CD4-positive, alpha-beta T cell (primary cell): ENCODE results near the gene NOP16. TPM values are rescaled to one million over a fixed set of nuclear protein-coding genes. Genes with fewer than 3 reads are reported as not detected.
A peak's percentile ranks its signal among the peaks of the same experiment; 100 is the strongest.

ENCODE experiments used
- ATAC-seq: fragments of 200-7000 bp; cut with Tn5 transposase; one replicate; pipeline ENCODE4 v1.10.0; 2022; ENCODE audit warnings: mild to moderate bottlenecking; ENCODE audit not compliant: poor library complexity
- CTCF ChIA-PET: fragments of 350-600 bp; sonication (Branson Sonifier 250); formaldehyde crosslinking; loops from one replicate; lab custom pipeline; 2021; ENCODE audit warnings: antibody characterized with exemption, inconsistent platforms; lab: Charles Lee
- POLR2A ChIA-PET: fragments of 350-600 bp; sonication (Branson Sonifier 250); formaldehyde crosslinking; loops from one replicate; lab custom pipeline; 2021; ENCODE audit warnings: antibody characterized with exemption, inconsistent platforms; lab: Charles Lee
- DNase-seq, 14 experiments: peaks; one replicate each; pipeline ENCODE4 v3.0.0-alpha.2; 2013 to 2020; ENCODE audit warnings: mixed read lengths in 2 of 14
- H3K27ac ChIP-seq, 2 donors: one replicate each; pipeline versions ENCODE4 v1.5.1 to v1.7.0; 2013; ENCODE audit warnings: low read length in 2 of 2, low read depth in 1 of 2, mild to moderate bottlenecking in 1 of 2
- H3K27me3 ChIP-seq, 2 experiments: 1 replicate in 1 of 2; 2 replicates in 1 of 2; pipeline versions ENCODE4 v1.6.1 to v1.7.0; 2013; ENCODE audit warnings: low read length in 2 of 2, control low read depth in 1 of 2, mild to moderate bottlenecking in 1 of 2, moderate library complexity in 1 of 2; ENCODE audit not compliant: insufficient read depth in 2 of 2, control insufficient read depth in 1 of 2
- H3K36me3 ChIP-seq: one replicate; pipeline ENCODE4 v1.6.1; 2013; ENCODE audit warnings: low read length, control low read depth; ENCODE audit not compliant: insufficient read depth
- H3K4me1 ChIP-seq: one replicate; pipeline ENCODE4 v1.6.1; 2013; ENCODE audit warnings: low read length, control low read depth; ENCODE audit not compliant: insufficient read depth
- H3K4me3 ChIP-seq: one replicate; pipeline ENCODE4 v1.5.1; 2013; ENCODE audit warnings: mild to moderate bottlenecking, low read length, moderate library complexity
- H3K9me3 ChIP-seq, 2 experiments: 1 replicate in 1 of 2; 2 replicates in 1 of 2; pipeline versions ENCODE4 v1.6.1 to v1.7.0; 2013; ENCODE audit warnings: low read length in 2 of 2, mild to moderate bottlenecking in 2 of 2, control low read depth in 1 of 2, moderate library complexity in 1 of 2; ENCODE audit not compliant: control insufficient read depth in 1 of 2, insufficient read depth in 1 of 2
- H3K27ac Mint-ChIP-seq: one replicate; pipeline ENCODE4 v1.8.0; 2020; ENCODE audit warnings: mixed read lengths
- H3K27me3 Mint-ChIP-seq: one replicate; pipeline ENCODE4 v1.8.0; 2021; ENCODE audit warnings: mixed read lengths
- H3K36me3 Mint-ChIP-seq: one replicate; pipeline ENCODE4 v1.8.0; 2021; ENCODE audit warnings: low read depth, mixed read lengths
- H3K4me1 Mint-ChIP-seq: one replicate; pipeline ENCODE4 v1.8.0; 2021; ENCODE audit warnings: low read depth, mixed read lengths
- H3K4me3 Mint-ChIP-seq: one replicate; pipeline ENCODE4 v1.8.0; 2020; ENCODE audit warnings: mild to moderate bottlenecking, mixed read lengths
- H3K9me3 Mint-ChIP-seq: one replicate; pipeline ENCODE4 v1.8.0; 2020; ENCODE audit warnings: mixed read lengths
- CTCF ChIP-seq: fragments of 200-600 bp; IDR thresholded peaks from one replicate; pipeline ENCODE4 v1.8.0; 2022; ENCODE audit warnings: antibody characterized with exemption, mild to moderate bottlenecking
- intact Hi-C, 2 experiments: fragments of 100-400 bp; cut with DNase I in 1 of 2; cut with micrococcal nuclease in 1 of 2; formaldehyde crosslinking; loops; one replicate each; pipeline versions ENCODE4 v1.15.1 to v1.9.0; 2023 to 2025; cut with DNase I, micrococcal nuclease
- polyA plus RNA-seq, 2 donors: library from polyadenylated mRNA; unstranded; fragments of 120-200 nt; gene quantifications; one replicate each; pipeline ENCODE4 v1.2.1, GENCODE V29; 2013
- total RNA-seq, 174 experiments: library from RNA in 2 of 174; stranded (reverse) in 2 of 174; gene quantifications; one replicate each; pipeline ENCODE4 v1.2.3 and lab custom pipeline; 2021 to 2026

NOP16 gene
- 10 to 100 TPM; 12.0 to 14.5 TPM for total RNA-seq
- 17.8 TPM for polyA plus RNA-seq (2013, experiment 1 of 2)
- 21.1 TPM for polyA plus RNA-seq (2013, experiment 2 of 2)
- total RNA-seq (lab: John Stamatoyannopoulos, UW), result 9.3 to 227 (median 24.2) reads per million in 172 experiments

- Mint-ChIP-seq H3K4me1 (peaks cover 38% of the 10 kb centered on the region), H3K27ac (peak within 1 kb of the TSS; percentile 97), H3K9me3 (no peaks in the 10 kb centered on the region), H3K4me3 (peak within 1 kb of the TSS; percentile 98), H3K27me3 (no peaks in the 10 kb centered on the region), H3K36me3 (peaks cover 67% of the 10 kb centered on the region)
- TF ChIP-seq CTCF, result no peak
- POLR2A ChIA-PET, result interaction anchor here (0.5 to 4.8 kb wide), 12 partner anchors 14 to 745 kb away, joined by 3 to 77 read pairs (median 6); partner anchors contain the start of genes ARL10, FAF2, KIAA1191 and RNF44
- Histone ChIP-seq H3K36me3 (peaks cover 45% of the 10 kb centered on the region), H3K4me3 (peak within 1 kb of the TSS; percentile 79), H3K4me1 (peaks cover 33% of the 10 kb centered on the region), H3K27me3 (no peaks in the 10 kb centered on the region), H3K9me3 (peaks cover 0 to 5% of the 10 kb centered on the region in 2 experiments), H3K27ac (peak within 1 kb of the TSS; percentile 87 to 95)
- DNase-seq (peak; percentile 96 to 100 (median 99)), ATAC-seq (peak; percentile 87)
- CTCF ChIA-PET, result interaction anchor here (0.6 to 1.8 kb wide), 2 partner anchors 59 to 617 kb away, joined by 3 to 6 read pairs; no protein-coding TSS in a partner anchor
- intact Hi-C loops, result loop anchor here (1.0 to 10.0 kb wide), 6 partner anchors 27 to 1169 kb away; partner anchors contain the start of genes FAF2 (in 2 of the 2), KIAA1191 (in 2 of the 2), FGFR4 (in 1 of the 2) and LMAN2 (in 1 of the 2)
Observed at GRCh38 chr5:176388444-176389134, at the start of gene NOP16, which contains the start of gene HIGD2A. TSS of gene NOP16 (minus strand) at chr5:176388598. CDS start at chr5:176388539, 59 bp downstream. TSS of gene HIGD2A (plus strand) at chr5:176388751. CDS start at chr5:176388820, 69 bp downstream.

- H3K36me3 ChIP-seq, result no peaks in the 10 kb centered on the region
- intact Hi-C loops, result no loop called here
- no peaks in the 10 kb centered on the region for H3K9me3 Mint-ChIP-seq
- H3K4me1 ChIP-seq, result peaks cover 10% of the 10 kb centered on the region
- no peak for TF ChIP-seq CTCF
- H3K4me1 Mint-ChIP-seq, result peaks cover 8% of the 10 kb centered on the region
- ATAC-seq, result peak; percentile 29
- peak overlapping the region; percentile 25 for H3K4me3 ChIP-seq
- no peak overlapping the region for H3K27ac Mint-ChIP-seq
- peaks cover 13% of the 10 kb centered on the region for H3K27me3 Mint-ChIP-seq
- POLR2A ChIA-PET, result interaction anchor here (1.4 kb wide), 1 partner anchor 11 kb away, joined by 6 read pairs; the partner anchor contains the start of gene FAF2
- H3K4me3 Mint-ChIP-seq, result peak overlapping the region; percentile 40
- CTCF ChIA-PET, result interaction anchor here (0.9 kb wide), 1 partner anchor 160 kb away, joined by 3 read pairs; no protein-coding TSS in a partner anchor
- no peaks in the 10 kb centered on the region for H3K27me3 ChIP-seq
- no peaks in the 10 kb centered on the region for H3K9me3 ChIP-seq
- H3K27ac ChIP-seq, result no peak overlapping the region
- no peaks in the 10 kb centered on the region for H3K36me3 Mint-ChIP-seq
- peak in 2 of 14 experiments; percentile 13 to 14 for DNase-seq
Observed at GRCh38 chr5:176436656-176437055, 48.3 kb upstream of the NOP16 start.

- no peaks in the 10 kb centered on the region for H3K36me3 ChIP-seq
- intact Hi-C loops, result no loop called here
- H3K27me3 ChIP-seq, result no peaks in the 10 kb centered on the region
- ChIA-PET POLR2A (no interaction called here), CTCF (no interaction called here)
- TF ChIP-seq CTCF, result no peak
- Mint-ChIP-seq H3K9me3 (no peaks in the 10 kb centered on the region), H3K27me3 (peaks cover 13% of the 10 kb centered on the region), H3K4me1 (peaks cover 8% of the 10 kb centered on the region), H3K36me3 (no peaks in the 10 kb centered on the region), H3K4me3 (no peak overlapping the region), H3K27ac (no peak overlapping the region)
- no peaks in the 10 kb centered on the region for H3K9me3 ChIP-seq
- no peak for ATAC-seq
- no peak for DNase-seq
- no peak overlapping the region for H3K27ac ChIP-seq
- H3K4me1 ChIP-seq, result peaks cover 10% of the 10 kb centered on the region
- H3K4me3 ChIP-seq, result no peak overlapping the region
Observed at GRCh38 chr5:176432707-176433106, 44.3 kb upstream of the NOP16 start.
